Thoracic aorta (tissue), 2 donors: ENCODE measurements around the gene RASGRF1. TPM values are rescaled to one million over a fixed set of nuclear protein-coding genes. Genes with fewer than 3 reads are reported as not detected.

ENCODE experiments used
- ATAC-seq: fragments of 150-250 bp; one replicate; pipeline ENCODE4 v1.8.0; 2017; ENCODE audit warnings: low read depth; ENCODE audit not compliant: insufficient number of reproducible peaks, low FRiP score
- DNase-seq: peaks from one replicate; pipeline ENCODE4 v3.0.0-alpha.2; 2020; ENCODE audit warnings: low spot score
- H3K27ac ChIP-seq, 2 donors: fragments of 200-600 bp; sonication (generic); 1 replicate in 1 of 2; 2 replicates in 1 of 2; pipeline ENCODE4 v1.5.1; 2016; ENCODE audit warnings: mild to moderate bottlenecking in 2 of 2, moderate library complexity in 2 of 2
- H3K27me3 ChIP-seq: fragments of 200-600 bp; sonication (generic); replicated peaks from 2 replicates; pipeline ENCODE4 v1.6.0; 2016; ENCODE audit warnings: mild to moderate bottlenecking; ENCODE audit not compliant: insufficient read depth
- H3K36me3 ChIP-seq: fragments of 200-600 bp; sonication (generic); one replicate; pipeline ENCODE4 v1.5.1; 2016
- H3K4me1 ChIP-seq, 2 donors: fragments of 200-600 bp; sonication (generic); 1 replicate in 1 of 2; 2 replicates in 1 of 2; pipeline versions ENCODE4 v1.5.1 to v1.6.0; 2016; ENCODE audit warnings: low read depth in 2 of 2, mild to moderate bottlenecking in 1 of 2; ENCODE audit not compliant: control insufficient read depth in 1 of 2
- H3K4me3 ChIP-seq: fragments of 200-600 bp; sonication (generic); 2 replicates; pipeline ENCODE4 v1.5.1; 2016; ENCODE audit warnings: mild to moderate bottlenecking
- H3K9me3 ChIP-seq: fragments of 200-600 bp; sonication (generic); 2 replicates; pipeline ENCODE4 v1.5.1; 2016
- CTCF ChIP-seq: fragments of 200-600 bp; sonication (generic); IDR thresholded peaks from one replicate; pipeline ENCODE4 v1.5.1; 2019; ENCODE audit warnings: antibody characterized with exemption
- total RNA-seq, 2 donors: library from RNA; depleted of rRNA; stranded (reverse); fragments of >200 nt; gene quantifications; one replicate each; pipeline versions ENCODE4 v1.1.0 to v1.2.3, GENCODE V29; 2016

Gene RASGRF1
- total RNA-seq, 2 donors from 2014 or later, result not detected

DNA sequence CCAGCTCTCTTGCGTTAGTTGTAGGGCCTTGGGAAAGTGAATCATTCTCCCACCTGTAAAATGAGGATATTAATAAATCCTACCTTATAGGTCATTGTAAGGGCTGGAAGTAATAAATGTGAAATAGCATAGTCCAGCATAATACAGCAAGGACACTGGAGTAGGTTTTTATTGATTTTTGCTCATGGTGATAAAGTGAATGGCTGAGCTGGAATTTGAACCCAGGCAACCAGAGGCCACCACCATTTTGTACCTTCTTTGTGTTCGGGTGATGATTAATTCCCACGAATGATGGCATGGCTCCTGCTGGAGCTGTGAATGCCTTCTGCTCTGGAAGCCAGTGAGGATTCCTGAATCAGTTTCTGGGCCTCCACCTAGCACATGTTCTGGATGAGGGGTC lies 177.6 kb downstream of the RASGRF1 start:
- TF ChIP-seq CTCF, result no peak
- H3K4me3 ChIP-seq, result no peak overlapping the region
- DNase-seq, result no peak
- peaks cover 43 to 66% of the 10 kb centered on the region in 2 donors for H3K4me1 ChIP-seq
- H3K9me3 ChIP-seq, result no peaks in the 10 kb centered on the region
- H3K36me3 ChIP-seq, result peaks cover 19% of the 10 kb centered on the region
- peak overlapping the region; percentile 77 to 81 for H3K27ac ChIP-seq
- no peak for ATAC-seq
- H3K27me3 ChIP-seq, result no peaks in the 10 kb centered on the region

GRCh38 chr15:78912316-78912715 lies 178.3 kb downstream of the RASGRF1 start:
- H3K4me3 ChIP-seq, result no peak overlapping the region
- H3K4me1 ChIP-seq, result peaks cover 43 to 67% of the 10 kb centered on the region in 2 donors
- H3K27ac ChIP-seq, result peak overlapping the region; percentile 13 to 81
- H3K36me3 ChIP-seq, result peaks cover 19% of the 10 kb centered on the region
- DNase-seq, result no peak
- no peak for TF ChIP-seq CTCF
- H3K27me3 ChIP-seq, result no peaks in the 10 kb centered on the region
- no peak for ATAC-seq
- no peaks in the 10 kb centered on the region for H3K9me3 ChIP-seq

DNA sequence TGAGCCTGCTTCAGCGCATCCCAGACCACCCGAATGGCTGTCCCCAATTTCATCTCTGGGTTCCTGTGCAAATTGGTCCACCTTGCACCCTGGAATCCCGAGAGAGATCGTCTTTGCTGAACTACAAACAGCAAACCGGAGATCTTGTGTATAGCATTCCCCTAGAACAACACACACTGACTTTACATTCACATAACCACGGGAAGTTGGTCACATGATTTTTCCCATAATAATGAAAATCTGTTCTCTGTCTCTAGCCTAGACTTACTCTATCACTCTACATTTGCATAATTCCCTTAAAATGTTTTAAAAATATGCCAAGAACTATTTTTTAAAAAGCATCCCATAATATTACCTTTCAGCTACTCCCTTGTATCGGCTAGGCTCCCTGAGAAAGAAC lies 180.3 kb downstream of the RASGRF1 start:
- H3K4me3 ChIP-seq, result no peak overlapping the region
- H3K9me3 ChIP-seq, result no peaks in the 10 kb centered on the region
- H3K27ac ChIP-seq, result peak overlapping the region; percentile 33 to 35
- peaks cover 24% of the 10 kb centered on the region for H3K36me3 ChIP-seq
- no peaks in the 10 kb centered on the region for H3K27me3 ChIP-seq
- TF ChIP-seq CTCF, result no peak
- no peak for ATAC-seq
- peaks cover 33 to 69% of the 10 kb centered on the region in 2 donors for H3K4me1 ChIP-seq
- DNase-seq, result no peak

Other genes with a start within 250 kb of the RASGRF1 start
- gene MORF4L1, start 217.9 kb downstream of the RASGRF1 start, total RNA-seq, result 100 to 1,000 TPM; 330 to 355 TPM
- gene CTSH, start 145.7 kb downstream of the RASGRF1 start, total RNA-seq, result 100 to 1,000 TPM; 136 to 149 TPM
- gene ANKRD34C, start 191.9 kb upstream of the RASGRF1 start, total RNA-seq, result not detected
- gene TMED3, start 220.3 kb upstream of the RASGRF1 start, total RNA-seq, result 10 to 100 TPM; 50.1 to 74.9 TPM